ENCODE measurements around the gene PLXDC2. TPM values are rescaled to one million over a fixed set of nuclear protein-coding genes. Genes with fewer than 3 reads are reported as not detected.

The PLXDC2 gene
- total and polyA plus RNA-seq, 2 experiments from 2014 or later, result 10.3 to 22.6 TPM

- Histone ChIP-seq H3K27ac (no peak overlapping the region), H3K9me3 (ENCODE audit: low read depth) (no peaks in the 10 kb centered on the region), H3K4me3 (no peak overlapping the region), H3K36me3 (no peaks in the 10 kb centered on the region), H3K4me1 (ENCODE audit: low read depth) (no peaks in the 10 kb centered on the region), H3K27me3 (no peaks in the 10 kb centered on the region)
- DNase-seq (ENCODE audit: low read depth in 1 of 2, low spot score in 1 of 2), result no peak
- TF ChIP-seq CTCF (IDR thresholded peaks at IDR 0.05; ENCODE audit: low read depth, low read length), result no peak
These were observed 473.0 kb downstream of the PLXDC2 start for GRCh38 chr10:20289070-20289828.

- Histone ChIP-seq H3K9me3 (ENCODE audit: low read depth) (no peaks in the 10 kb centered on the region), H3K27ac (no peak overlapping the region), H3K4me1 (ENCODE audit: low read depth) (no peaks in the 10 kb centered on the region), H3K27me3 (no peaks in the 10 kb centered on the region), H3K36me3 (no peaks in the 10 kb centered on the region), H3K4me3 (no peak overlapping the region)
- DNase-seq (ENCODE audit: low read depth in 1 of 2, low spot score in 1 of 2), result no peak
- no peak for TF ChIP-seq CTCF (IDR thresholded peaks at IDR 0.05; ENCODE audit: low read depth, low read length)
These were observed 482.2 kb downstream of the PLXDC2 start for GRCh38 chr10:20298417-20298816.

GRCh38 chr10:20299034-20299736, 483.0 kb downstream of the PLXDC2 start:
- no peak for DNase-seq (ENCODE audit: low read depth in 1 of 2, low spot score in 1 of 2)
- TF ChIP-seq CTCF (IDR thresholded peaks at IDR 0.05; ENCODE audit: low read depth, low read length), result no peak
- no peaks in the 10 kb centered on the region for H3K4me1 ChIP-seq (ENCODE audit: low read depth)
- H3K27ac ChIP-seq, result no peak overlapping the region
- no peak overlapping the region for H3K4me3 ChIP-seq
- no peaks in the 10 kb centered on the region for H3K9me3 ChIP-seq (ENCODE audit: low read depth)
- no peaks in the 10 kb centered on the region for H3K27me3 ChIP-seq
- no peaks in the 10 kb centered on the region for H3K36me3 ChIP-seq

GRCh38 chr10:20300735-20301134, 484.5 kb downstream of the PLXDC2 start:
- no peak for DNase-seq (ENCODE audit: low read depth in 1 of 2, low spot score in 1 of 2)
- Histone ChIP-seq H3K4me3 (no peak overlapping the region), H3K36me3 (no peaks in the 10 kb centered on the region), H3K4me1 (ENCODE audit: low read depth) (no peaks in the 10 kb centered on the region), H3K9me3 (ENCODE audit: low read depth) (no peaks in the 10 kb centered on the region), H3K27me3 (no peaks in the 10 kb centered on the region), H3K27ac (no peak overlapping the region)
- no peak for TF ChIP-seq CTCF (IDR thresholded peaks at IDR 0.05; ENCODE audit: low read depth, low read length)

GRCh38 chr10:20302033-20302432, 485.8 kb downstream of the PLXDC2 start:
- H3K9me3 ChIP-seq (ENCODE audit: low read depth), result no peaks in the 10 kb centered on the region
- no peaks in the 10 kb centered on the region for H3K27me3 ChIP-seq
- no peak for DNase-seq (ENCODE audit: low read depth in 1 of 2, low spot score in 1 of 2)
- H3K4me1 ChIP-seq (ENCODE audit: low read depth), result no peaks in the 10 kb centered on the region
- TF ChIP-seq CTCF (IDR thresholded peaks at IDR 0.05; ENCODE audit: low read depth, low read length), result no peak
- H3K36me3 ChIP-seq, result no peaks in the 10 kb centered on the region
- H3K27ac ChIP-seq, result no peak overlapping the region
- H3K4me3 ChIP-seq, result no peak overlapping the region
